Stimulated activated naive CD8-positive, alpha-beta T cell treated with anti-CD3 and anti-CD28 coated beads, Interleukin-15, amount 100 ng/mL, for 72 hours (primary cell): Measurements from ENCODE around the gene CHD2.

Source experiments
- ATAC-seq: fragments of 150-1000 bp; cut with Tn5 transposase; 2 replicates; pipeline ENCODE4 v1.10.0; 2021; ENCODE audit warnings: mild to moderate bottlenecking, moderate library complexity
- DNase-seq, 2 donors: peaks; one replicate each; pipeline ENCODE4 v3.0.0; 2021 to 2022
- H3K27ac Mint-ChIP-seq, 2 donors: one replicate each; pipeline ENCODE4 v1.8.0; 2022; ENCODE audit warnings: mild to moderate bottlenecking in 2 of 2, mixed read lengths in 2 of 2, moderate library complexity in 2 of 2
- H3K27me3 Mint-ChIP-seq: one replicate; pipeline ENCODE4 v1.8.0; 2022; ENCODE audit warnings: mixed read lengths
- H3K4me1 Mint-ChIP-seq: one replicate; pipeline ENCODE4 v1.8.0; 2022; ENCODE audit warnings: mild to moderate bottlenecking, mixed read lengths
- H3K4me3 Mint-ChIP-seq, 2 donors: one replicate each; pipeline ENCODE4 v1.8.0; 2022; ENCODE audit warnings: mild to moderate bottlenecking in 2 of 2, mixed read lengths in 2 of 2, moderate library complexity in 1 of 2
- H3K9me3 Mint-ChIP-seq, 2 donors: one replicate each; pipeline ENCODE4 v1.8.0; 2022; ENCODE audit warnings: mixed read lengths in 2 of 2

Gene CHD2

GRCh38 chr15:92898988-92899582 is 1.0 kb upstream of the CHD2 start:
- no peaks in the 10 kb centered on the region for H3K27me3 Mint-ChIP-seq
- H3K4me1 Mint-ChIP-seq: peaks cover 52% of the 10 kb centered on the region
- no peak for ATAC-seq
- peak overlapping the region; percentile 16 to 63 for H3K4me3 Mint-ChIP-seq
- no peak for DNase-seq
- peaks cover 10 to 15% of the 10 kb centered on the region in 2 donors for H3K9me3 Mint-ChIP-seq
- H3K27ac Mint-ChIP-seq: peak overlapping the region; percentile 15 to 100

GRCh38 chr15:92899601-92899947 is 550 bp upstream of the CHD2 start:
- peaks cover 10 to 15% of the 10 kb centered on the region in 2 donors for H3K9me3 Mint-ChIP-seq

GRCh38 chr15:92900731-92901071 is 577 bp downstream of the CHD2 start:
- Mint-ChIP-seq H3K9me3 (peaks cover 10 to 15% of the 10 kb centered on the region in 2 donors), H3K27me3 (no peaks in the 10 kb centered on the region), H3K4me3 (peak overlapping the region; percentile 97 to 98), H3K27ac (peak overlapping the region; percentile 100), H3K4me1 (peaks cover 42% of the 10 kb centered on the region)
- DNase-seq (no peak), ATAC-seq (no peak)

More at GRCh38 chr15:92899601-92899947, 550 bp upstream of the CHD2 start:
- ATAC-seq: no peak
- Mint-ChIP-seq H3K4me1 (peaks cover 50% of the 10 kb centered on the region), H3K4me3 (peak overlapping the region; percentile 16 to 98), H3K27me3 (no peaks in the 10 kb centered on the region), H3K27ac (peak overlapping the region; percentile 100)
- DNase-seq: no peak

- no peaks in the 10 kb centered on the region for H3K27me3 Mint-ChIP-seq
- DNase-seq (no peak), ATAC-seq (no peak)
- peak overlapping the region; percentile 100 for H3K27ac Mint-ChIP-seq
- H3K4me1 Mint-ChIP-seq: peaks cover 44% of the 10 kb centered on the region
- H3K9me3 Mint-ChIP-seq: peaks cover 10 to 15% of the 10 kb centered on the region in 2 donors
- peak overlapping the region; percentile 97 to 98 for H3K4me3 Mint-ChIP-seq
Observed at GRCh38 chr15:92901072-92901761, 1.1 kb downstream of the CHD2 start.

- H3K27me3 Mint-ChIP-seq: no peaks in the 10 kb centered on the region
- peaks cover 44% of the 10 kb centered on the region for H3K4me1 Mint-ChIP-seq
- peaks cover 10 to 15% of the 10 kb centered on the region in 2 donors for H3K9me3 Mint-ChIP-seq
- DNase-seq (no peak), ATAC-seq (no peak)
- peak overlapping the region; percentile 97 to 98 for H3K4me3 Mint-ChIP-seq
- H3K27ac Mint-ChIP-seq: peak overlapping the region; percentile 92 to 100
Observed at GRCh38 chr15:92901995-92902394, 1.9 kb downstream of the CHD2 start.

GRCh38 chr15:92902737-92903593 is 2.8 kb downstream of the CHD2 start:
- Mint-ChIP-seq H3K27ac (peak overlapping the region; percentile 100), H3K4me1 (peaks cover 44% of the 10 kb centered on the region), H3K9me3 (peaks cover 9 to 10% of the 10 kb centered on the region in 2 donors), H3K27me3 (no peaks in the 10 kb centered on the region), H3K4me3 (peak overlapping the region; percentile 86 to 97)
- ATAC-seq (no peak), DNase-seq (no peak)

- H3K9me3 Mint-ChIP-seq: peaks cover 9 to 10% of the 10 kb centered on the region in 2 donors
- peak overlapping the region; percentile 100 for H3K27ac Mint-ChIP-seq
- H3K27me3 Mint-ChIP-seq: no peaks in the 10 kb centered on the region
- H3K4me1 Mint-ChIP-seq: peaks cover 49% of the 10 kb centered on the region
- DNase-seq: no peak
- peak overlapping the region; percentile 94 to 97 for H3K4me3 Mint-ChIP-seq
- no peak for ATAC-seq
Observed at GRCh38 chr15:92903631-92903965, 3.5 kb downstream of the CHD2 start.

GRCh38 chr15:92903966-92904721 is 4.0 kb downstream of the CHD2 start:
- DNase-seq (peak; percentile 99), ATAC-seq (peak; percentile 92)
- H3K27me3 Mint-ChIP-seq: no peaks in the 10 kb centered on the region
- peak overlapping the region; percentile 94 to 97 for H3K4me3 Mint-ChIP-seq
- H3K4me1 Mint-ChIP-seq: peaks cover 49% of the 10 kb centered on the region
- H3K9me3 Mint-ChIP-seq: peaks cover 5% of the 10 kb centered on the region in 2 donors
- peak overlapping the region; percentile 100 for H3K27ac Mint-ChIP-seq

GRCh38 chr15:92904722-92905571 is 4.8 kb downstream of the CHD2 start:
- Mint-ChIP-seq H3K27me3 (no peaks in the 10 kb centered on the region), H3K4me1 (peaks cover 51% of the 10 kb centered on the region), H3K4me3 (peak overlapping the region; percentile 94 to 97), H3K9me3 (no peaks in the 10 kb centered on the region), H3K27ac (peak overlapping the region; percentile 100)
- no peak for ATAC-seq
- no peak for DNase-seq

GRCh38 chr15:92906020-92906419 is 5.9 kb downstream of the CHD2 start:
- peaks cover 0 to under 1% of the 10 kb centered on the region in 2 donors for H3K9me3 Mint-ChIP-seq
- ATAC-seq (no peak), DNase-seq (no peak)
- peak overlapping the region; percentile 95 to 100 for H3K27ac Mint-ChIP-seq
- H3K27me3 Mint-ChIP-seq: no peaks in the 10 kb centered on the region
- H3K4me3 Mint-ChIP-seq: peak overlapping the region; percentile 94 to 97
- peaks cover 58% of the 10 kb centered on the region for H3K4me1 Mint-ChIP-seq

GRCh38 chr15:92906563-92907081 is 6.5 kb downstream of the CHD2 start:
- ATAC-seq (peak; percentile 63), DNase-seq (peak in 1 of 2 donors; percentile 58)
- no peaks in the 10 kb centered on the region for H3K27me3 Mint-ChIP-seq
- H3K27ac Mint-ChIP-seq: peak overlapping the region; percentile 95 to 100
- peak overlapping the region; percentile 94 to 97 for H3K4me3 Mint-ChIP-seq
- peaks cover 64% of the 10 kb centered on the region for H3K4me1 Mint-ChIP-seq
- peaks cover 0 to 4% of the 10 kb centered on the region in 2 donors for H3K9me3 Mint-ChIP-seq

GRCh38 chr15:92907229-92907628 is 7.1 kb downstream of the CHD2 start:
- no peak for ATAC-seq
- no peaks in the 10 kb centered on the region for H3K27me3 Mint-ChIP-seq
- peaks cover 70% of the 10 kb centered on the region for H3K4me1 Mint-ChIP-seq
- peak overlapping the region; percentile 95 to 100 for H3K27ac Mint-ChIP-seq
- H3K9me3 Mint-ChIP-seq: peaks cover 0 to 4% of the 10 kb centered on the region in 2 donors
- DNase-seq: no peak
- H3K4me3 Mint-ChIP-seq: peak overlapping the region; percentile 94 to 97

- Mint-ChIP-seq H3K9me3 (peaks cover 0 to 4% of the 10 kb centered on the region in 2 donors), H3K4me3 (peak overlapping the region; percentile 94 to 97), H3K27me3 (no peaks in the 10 kb centered on the region), H3K27ac (peak overlapping the region; percentile 28 to 100), H3K4me1 (peaks cover 79% of the 10 kb centered on the region)
- DNase-seq (no peak), ATAC-seq (no peak)
Observed at GRCh38 chr15:92907896-92908712, 8.0 kb downstream of the CHD2 start.

GRCh38 chr15:92908713-92909057 is 8.6 kb downstream of the CHD2 start:
- Mint-ChIP-seq H3K4me3 (peak overlapping the region; percentile 94 to 97), H3K27ac (peak overlapping the region; percentile 28 to 100), H3K27me3 (no peaks in the 10 kb centered on the region), H3K4me1 (peaks cover 85% of the 10 kb centered on the region), H3K9me3 (peaks cover 0 to 4% of the 10 kb centered on the region in 2 donors)
- no peak for DNase-seq
- no peak for ATAC-seq
